Stimulated activated naive CD4-positive, alpha-beta T cell treated with Interleukin-2 at 50 U/mL for 16 hours (primary cell): ENCODE data around the gene EXOC3.
"Not testable (repeated sequence)": the region's sequence is repeated elsewhere in the genome, so short reads cannot be mapped to it uniquely, and the experiment has no call there.

Experiments
- DNase-seq: peaks from one replicate; lab custom pipeline; 2025; lab: John Stamatoyannopoulos, UW

EXOC3 gene

GRCh38 chr5:442335-443238, at the start of gene EXOC3:
Gene EXOC3, plus strand, starts transcription at chr5:443176. Its CDS starts 3,030 bp downstream, at chr5:446206.
- DNase-seq: peak; percentile 65

GRCh38 chr5:393846-394275, 49.1 kb upstream of the EXOC3 start:
- no peak for DNase-seq

- no peak for DNase-seq
Observed at GRCh38 chr5:394671-395155, 48.3 kb upstream of the EXOC3 start.

GRCh38 chr5:395156-395920, 47.6 kb upstream of the EXOC3 start:
- no peak for DNase-seq

GRCh38 chr5:395921-396530, 47.0 kb upstream of the EXOC3 start:
- DNase-seq: no peak

- DNase-seq: no peak
Observed at GRCh38 chr5:396531-396961, 46.4 kb upstream of the EXOC3 start.

GRCh38 chr5:398141-398474, 44.9 kb upstream of the EXOC3 start:
- DNase-seq: not testable (repeated sequence)

GRCh38 chr5:398475-399295, 44.3 kb upstream of the EXOC3 start:
- no peak for DNase-seq

- DNase-seq: peak; percentile 43
Observed at GRCh38 chr5:399296-400281, 43.4 kb upstream of the EXOC3 start.

GRCh38 chr5:400282-401145, 42.5 kb upstream of the EXOC3 start:
- DNase-seq: no peak

- no peak for DNase-seq
Observed at GRCh38 chr5:401146-402034, 41.6 kb upstream of the EXOC3 start.

GRCh38 chr5:402219-402614, 40.8 kb upstream of the EXOC3 start:
- not testable (repeated sequence) for DNase-seq

GRCh38 chr5:402615-403359, 40.2 kb upstream of the EXOC3 start:
- no peak for DNase-seq

GRCh38 chr5:403995-404394, 39.0 kb upstream of the EXOC3 start:
- no peak for DNase-seq

GRCh38 chr5:404666-405241, 38.2 kb upstream of the EXOC3 start:
- DNase-seq: no peak

- no peak for DNase-seq
Observed at GRCh38 chr5:405421-405820, 37.6 kb upstream of the EXOC3 start.

GRCh38 chr5:406041-406440, 36.9 kb upstream of the EXOC3 start:
- no peak for DNase-seq
